ENCODE results near the gene PAGE2B.
"Not testable (repeated sequence)": the region's sequence is repeated elsewhere in the genome, so short reads cannot be mapped to it uniquely, and the experiment has no call there.

The PAGE2B gene

GRCh38 chrX:55109306-55109705, 34.5 kb downstream of the PAGE2B start:
- no peak for DNase-seq (ENCODE audit: low spot score)

- no peak for DNase-seq (ENCODE audit: low spot score)
These were observed 36.9 kb downstream of the PAGE2B start for GRCh38 chrX:55111578-55112254.

- DNase-seq (ENCODE audit: low spot score) = not testable (repeated sequence)
These were observed 41.8 kb downstream of the PAGE2B start for GRCh38 chrX:55116589-55116988.

GRCh38 chrX:55118574-55118973, 43.7 kb downstream of the PAGE2B start:
- peak; percentile 8 for DNase-seq (ENCODE audit: low spot score)

GRCh38 chrX:55119271-55119670, 44.4 kb downstream of the PAGE2B start:
- no peak for DNase-seq (ENCODE audit: low spot score)

- DNase-seq (ENCODE audit: low spot score) = no peak
These were observed 44.9 kb downstream of the PAGE2B start for GRCh38 chrX:55119712-55120111.

GRCh38 chrX:55120761-55121358, 46.0 kb downstream of the PAGE2B start:
- no peak for DNase-seq (ENCODE audit: low spot score)

- no peak for DNase-seq (ENCODE audit: low spot score)
These were observed 49.1 kb downstream of the PAGE2B start for GRCh38 chrX:55123900-55124299.

GRCh38 chrX:55127692-55128091, 52.9 kb downstream of the PAGE2B start:
- DNase-seq (ENCODE audit: low spot score) = no peak

Measured in CD4-positive, alpha-beta T cell treated with Interleukin-15 for 4 hours (primary cell).